IPS DF 6.9 (cell line): ENCODE data around the gene UBALD1.

Source experiments
- DNase-seq: peaks from one replicate; pipeline ENCODE4 v3.0.0-alpha.2; 2013; ENCODE audit warnings: low read depth, low spot score
- H3K27ac ChIP-seq: one replicate; pipeline ENCODE4 v1.5.1; 2013; ENCODE audit warnings: low read length, control low read depth
- H3K27me3 ChIP-seq: 2 replicates; pipeline ENCODE4 v1.6.1; 2013; ENCODE audit warnings: mild to moderate bottlenecking, low read length; ENCODE audit not compliant: control insufficient read depth, insufficient read depth
- H3K36me3 ChIP-seq: 2 replicates; pipeline ENCODE4 v1.6.1; 2013; ENCODE audit warnings: low read length; ENCODE audit not compliant: control insufficient read depth, insufficient read depth
- H3K4me1 ChIP-seq: 2 replicates; pipeline ENCODE4 v1.6.1; 2013; ENCODE audit warnings: low read length; ENCODE audit not compliant: control insufficient read depth, insufficient read depth
- H3K4me3 ChIP-seq: 2 replicates; pipeline ENCODE4 v1.5.1; 2013; ENCODE audit warnings: mild to moderate bottlenecking, low read length
- H3K9me3 ChIP-seq: 2 replicates; pipeline ENCODE4 v1.6.1; 2013; ENCODE audit warnings: low read length, inconsistent platforms; ENCODE audit not compliant: control insufficient read depth, insufficient read depth
- WGBS: extraction: QIAGEN DNeasy Blood & Tissue Kit; methylation state at CpG from one replicate; pipeline ENCODE4 v1.1.7; 2013; ENCODE audit warnings: mixed read lengths, missing lambda C conversion rate; ENCODE audit not compliant: insufficient read length, insufficient coverage; 5-methylcytosine and 5-hydroxymethylcytosine counted together

The UBALD1 gene

DNA sequence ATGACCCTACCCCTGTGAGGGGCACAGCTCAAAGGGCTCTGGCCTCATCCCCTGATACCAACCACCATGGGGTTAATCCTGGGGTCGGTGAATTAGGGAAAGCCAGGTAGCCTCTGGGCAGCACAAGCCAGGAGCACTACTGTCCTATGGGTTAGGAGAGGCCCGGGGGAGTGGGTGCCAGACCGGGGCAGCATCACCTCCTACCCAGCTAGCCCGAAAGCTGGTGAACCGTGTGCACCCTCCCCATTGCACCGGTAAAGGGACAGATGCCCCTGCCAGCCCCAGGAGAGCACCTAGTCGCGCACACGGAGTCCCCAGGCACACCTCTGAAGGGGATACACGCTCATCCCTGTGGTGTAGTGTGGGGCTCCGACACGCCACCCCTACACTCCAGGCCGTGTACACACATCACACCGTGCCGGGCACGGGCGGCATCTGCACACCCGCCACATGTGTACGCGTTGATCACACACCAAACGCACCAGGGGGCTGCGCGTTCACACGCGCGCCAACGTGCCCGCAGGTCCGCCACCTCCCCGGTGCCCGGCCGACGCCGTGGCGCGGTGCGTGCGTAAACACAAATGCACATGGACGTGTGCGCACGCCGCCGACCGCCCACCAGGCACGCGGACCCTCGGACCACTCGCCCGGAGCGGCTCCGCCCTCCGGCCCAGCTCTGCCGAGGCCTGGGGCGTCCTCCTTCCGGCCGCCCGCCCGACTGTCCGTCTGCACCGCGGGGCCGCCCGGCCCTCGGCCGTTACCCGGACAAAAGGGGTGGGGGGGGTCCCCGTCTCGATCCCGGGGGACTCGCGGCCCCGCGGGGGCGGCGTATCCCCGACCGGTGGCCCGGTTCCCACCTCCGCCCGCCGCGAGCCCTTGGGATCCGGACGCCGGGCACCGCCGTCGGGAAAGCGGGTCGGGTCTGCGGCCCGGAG is 785 bp downstream of the UBALD1 start:
- Histone ChIP-seq H3K27me3 (no peaks in the 10 kb centered on the region), H3K27ac (no peak overlapping the region), H3K4me1 (peaks cover 12% of the 10 kb centered on the region), H3K9me3 (no peaks in the 10 kb centered on the region), H3K4me3 (peak overlapping the region; percentile 84), H3K36me3 (peaks cover 3% of the 10 kb centered on the region; the same call in 1 of the 2 replicates)
- DNase-seq = no peak
- WGBS = no CpG with 5 or more reads among the region's 92 CpGs

DNA sequence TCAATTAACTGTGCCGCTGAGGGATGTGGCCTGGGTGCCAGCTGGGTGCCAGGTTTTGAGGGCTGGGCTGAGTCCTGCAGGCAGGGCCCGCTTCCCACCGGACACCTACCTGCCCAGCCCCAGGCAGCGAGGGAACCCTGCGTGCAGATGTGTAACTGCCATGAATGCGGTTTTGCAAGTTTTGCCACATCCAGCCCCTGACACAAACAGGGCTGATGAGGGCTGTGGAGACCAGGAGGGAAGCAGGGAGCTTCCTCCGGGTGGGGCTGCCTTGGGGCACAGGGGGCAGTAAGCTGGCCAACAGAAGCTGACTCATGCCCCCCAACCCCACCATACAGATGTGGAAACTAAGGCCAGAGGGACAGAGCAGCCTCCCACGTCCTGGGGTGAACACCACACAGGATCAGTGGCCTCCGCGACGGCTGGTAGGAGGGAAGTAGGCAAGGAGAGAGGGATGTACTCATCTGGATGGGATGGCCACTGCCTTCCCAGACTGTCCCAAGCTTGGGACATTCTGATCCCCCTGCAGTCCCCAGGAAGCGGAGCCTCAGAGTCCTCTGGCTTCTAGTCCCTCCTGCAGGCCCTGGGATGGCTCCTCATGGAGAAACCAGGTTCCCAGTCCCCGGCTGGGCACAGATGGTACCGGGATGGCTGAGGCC is 1.6 kb downstream of the UBALD1 start:
- Histone ChIP-seq H3K9me3 (no peaks in the 10 kb centered on the region), H3K4me3 (peak overlapping the region; percentile 84; the same call in 1 of the 2 replicates), H3K27me3 (no peaks in the 10 kb centered on the region), H3K36me3 (peaks cover 9% of the 10 kb centered on the region; the same call in 1 of the 2 replicates), H3K27ac (no peak overlapping the region), H3K4me1 (peaks cover 12% of the 10 kb centered on the region)
- no CpG with 5 or more reads among the region's 14 CpGs for WGBS
- no peak for DNase-seq

DNA sequence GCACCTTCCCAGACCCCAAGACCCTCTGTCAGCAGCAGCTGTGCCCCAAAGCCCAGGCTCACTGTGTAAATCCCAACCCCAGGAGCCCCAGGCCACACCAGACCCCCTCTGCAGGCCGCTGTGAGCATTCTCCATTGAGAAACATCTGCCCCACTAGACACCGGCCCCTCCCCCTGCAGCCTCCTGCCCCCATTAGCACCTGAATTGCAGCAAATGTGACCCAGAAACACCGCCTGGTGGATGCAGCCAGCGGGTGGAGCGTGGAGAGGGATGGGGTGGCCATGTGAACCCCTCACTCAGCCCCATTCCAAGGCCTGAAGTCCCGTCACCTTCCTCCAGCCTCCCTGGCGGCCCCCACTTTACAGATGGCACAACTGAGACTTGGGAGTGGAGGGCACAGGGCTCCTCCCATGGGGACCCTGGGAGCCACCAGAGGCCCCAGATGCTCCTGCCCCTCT is 2.2 kb downstream of the UBALD1 start:
- Histone ChIP-seq H3K9me3 (no peaks in the 10 kb centered on the region), H3K4me1 (peaks cover 12% of the 10 kb centered on the region), H3K36me3 (peaks cover 9% of the 10 kb centered on the region; the same call in 1 of the 2 replicates), H3K27me3 (no peaks in the 10 kb centered on the region), H3K4me3 (no peak overlapping the region), H3K27ac (no peak overlapping the region)
- no CpG with 5 or more reads among the region's 7 CpGs for WGBS
- DNase-seq = no peak

DNA sequence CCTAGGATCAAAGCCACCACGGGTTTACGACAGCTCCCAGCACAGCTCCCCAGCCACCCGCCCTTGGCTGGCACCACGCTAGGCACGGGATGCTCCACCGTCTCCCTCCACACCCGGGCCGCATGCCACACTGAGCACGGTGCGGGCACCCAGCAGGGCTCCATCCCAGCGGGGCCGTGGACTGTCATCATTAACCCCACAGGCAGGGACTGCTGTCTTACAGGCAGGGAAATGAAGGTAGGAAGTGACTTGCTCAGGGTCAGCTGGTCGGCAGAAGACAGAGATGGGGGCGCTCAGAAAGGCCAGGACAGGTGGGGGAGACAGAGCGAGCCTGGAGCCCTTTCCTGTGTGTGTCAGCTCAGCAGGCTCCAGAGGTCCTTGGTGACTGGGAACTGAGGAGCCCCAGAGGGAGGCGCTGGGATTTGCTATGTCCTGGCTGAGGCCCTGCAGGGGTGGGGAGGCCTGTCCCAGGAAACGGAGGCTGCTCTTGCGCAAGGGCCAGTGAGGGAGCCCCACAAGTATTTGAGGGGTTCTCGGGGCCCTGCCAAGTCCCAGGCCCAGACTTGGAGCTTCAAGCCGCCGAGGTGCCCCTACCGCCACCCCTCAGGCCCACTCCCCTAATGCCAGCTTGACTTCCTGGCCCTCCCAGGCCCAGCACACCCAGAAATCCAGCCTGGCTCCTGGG is 3.2 kb downstream of the UBALD1 start:
- H3K4me3 ChIP-seq = no peak overlapping the region
- no peaks in the 10 kb centered on the region for H3K9me3 ChIP-seq
- no peak overlapping the region for H3K27ac ChIP-seq
- no CpG with 5 or more reads among the region's 22 CpGs for WGBS
- H3K4me1 ChIP-seq = peaks cover 12% of the 10 kb centered on the region
- H3K27me3 ChIP-seq = no peaks in the 10 kb centered on the region
- DNase-seq = no peak
- H3K36me3 ChIP-seq = peaks cover 9% of the 10 kb centered on the region; the same call in 1 of the 2 replicates

DNA sequence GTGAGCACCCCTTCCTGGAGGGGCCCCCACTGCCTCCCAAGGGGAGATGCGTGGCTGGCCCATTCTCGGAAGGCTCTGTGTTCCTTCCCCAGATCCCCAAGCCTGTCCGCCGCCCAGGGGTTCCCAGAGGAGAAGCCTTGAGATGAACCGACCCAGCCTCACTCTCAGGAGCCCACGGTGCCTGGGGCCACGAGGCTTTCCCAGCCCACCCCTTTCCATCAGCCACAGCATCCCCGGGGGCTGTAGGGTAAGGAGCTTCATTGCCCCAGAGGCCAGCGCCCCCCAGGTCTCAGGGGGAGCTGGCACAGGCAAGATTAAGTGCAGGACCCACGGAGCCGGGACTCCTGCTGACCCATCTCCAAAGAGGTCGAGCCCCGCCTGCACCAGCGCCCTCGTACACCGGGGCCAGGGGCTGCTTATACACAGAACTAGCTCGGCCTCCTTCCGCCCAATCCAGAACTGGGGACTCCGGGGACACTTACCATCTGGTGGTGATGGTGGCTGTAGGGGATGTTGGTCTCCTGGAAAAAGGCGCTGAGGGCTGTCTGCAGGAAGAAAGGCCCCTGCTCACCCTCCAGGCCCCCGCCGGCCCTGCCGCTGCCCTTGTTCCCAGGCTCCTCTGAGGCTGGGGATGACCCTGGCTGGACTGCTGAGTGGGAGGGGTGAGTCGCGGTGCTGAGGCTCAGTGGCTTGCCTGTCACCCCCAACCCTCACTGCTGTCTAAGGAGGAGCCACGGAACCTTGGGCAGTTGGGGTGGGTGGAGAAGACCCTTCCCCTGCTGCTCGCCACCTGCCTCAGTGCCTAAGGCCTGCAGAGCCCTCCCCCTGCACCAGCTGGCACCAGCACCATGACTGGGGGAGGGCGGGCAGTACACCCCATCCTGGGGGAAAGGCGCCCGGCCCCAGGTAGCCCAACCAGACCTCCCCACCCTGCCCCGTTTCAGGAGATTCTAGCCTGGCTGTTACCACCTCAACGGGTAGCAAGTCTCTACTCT is 4.4 kb downstream of the UBALD1 start:
- Histone ChIP-seq H3K4me3 (no peak overlapping the region), H3K27ac (no peak overlapping the region), H3K9me3 (no peaks in the 10 kb centered on the region), H3K36me3 (peaks cover 9% of the 10 kb centered on the region; the same call in 1 of the 2 replicates), H3K4me1 (peaks cover 12% of the 10 kb centered on the region), H3K27me3 (no peaks in the 10 kb centered on the region)
- no CpG with 5 or more reads among the region's 32 CpGs for WGBS
- DNase-seq = no peak

DNA sequence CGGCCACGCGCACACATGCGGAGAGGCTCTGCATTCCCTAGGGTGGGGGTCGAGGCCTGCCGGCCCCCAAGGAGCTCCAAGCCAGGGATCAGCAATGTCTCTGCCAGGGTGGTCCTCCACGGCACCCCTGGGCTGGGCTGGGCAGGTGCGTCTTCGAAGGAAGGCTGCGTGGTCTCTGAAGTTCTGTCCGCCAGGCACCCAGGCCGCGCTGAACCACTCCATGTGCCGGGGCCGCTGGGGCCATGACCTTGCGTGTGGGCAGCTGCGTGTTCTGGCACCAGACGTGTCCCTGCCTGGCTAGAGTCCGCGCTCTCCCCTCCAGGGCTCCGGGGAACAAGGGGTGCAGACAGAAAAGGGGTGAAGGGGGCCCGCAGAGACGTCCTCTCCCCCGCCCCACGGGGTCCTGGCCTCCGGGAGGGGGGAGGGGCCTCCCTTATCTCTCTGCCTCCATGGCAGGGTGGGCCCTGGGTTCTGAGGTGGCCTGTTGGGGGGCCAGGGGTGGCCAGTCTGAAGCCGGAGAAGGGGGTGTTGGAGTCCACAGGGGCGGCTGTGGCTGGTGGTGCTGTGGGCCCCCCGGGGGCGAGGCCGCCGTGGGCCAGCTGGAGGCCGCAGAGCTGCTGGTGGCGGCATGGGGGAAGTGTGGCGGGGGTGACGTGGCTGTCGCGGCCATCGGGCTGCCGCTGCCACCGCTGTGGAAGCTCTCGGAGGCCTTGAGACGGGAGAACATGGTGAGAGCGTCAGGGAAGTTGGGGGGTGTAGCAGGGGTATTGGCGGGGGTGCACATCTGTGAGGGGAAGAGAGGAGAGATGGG is 5.3 kb downstream of the UBALD1 start:
- H3K4me3 ChIP-seq = no peak overlapping the region
- peaks cover 12% of the 10 kb centered on the region for H3K4me1 ChIP-seq
- H3K9me3 ChIP-seq = no peaks in the 10 kb centered on the region
- no peaks in the 10 kb centered on the region for H3K27me3 ChIP-seq
- DNase-seq = no peak
- no CpG with 5 or more reads among the region's 45 CpGs for WGBS
- no peak overlapping the region for H3K27ac ChIP-seq
- H3K36me3 ChIP-seq = peaks cover 9% of the 10 kb centered on the region; the same call in 1 of the 2 replicates

DNA sequence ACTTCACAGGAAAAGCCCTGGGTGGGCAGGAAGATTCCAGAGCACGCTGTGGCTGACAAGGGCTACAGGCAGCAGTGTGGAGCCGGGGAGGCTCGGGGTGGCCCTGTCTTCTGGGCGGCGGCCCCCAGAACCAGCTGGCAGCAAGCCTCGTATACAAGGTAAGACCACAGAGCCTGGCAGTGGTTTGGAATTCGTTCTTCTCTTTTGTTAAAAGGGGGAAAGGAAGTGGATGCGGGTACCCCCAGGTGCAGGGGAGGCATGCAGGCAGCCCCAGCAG is 6.0 kb downstream of the UBALD1 start:
- Histone ChIP-seq H3K27me3 (no peaks in the 10 kb centered on the region), H3K27ac (no peak overlapping the region), H3K4me1 (peaks cover 10% of the 10 kb centered on the region), H3K36me3 (peaks cover 9% of the 10 kb centered on the region; the same call in 1 of the 2 replicates), H3K9me3 (no peaks in the 10 kb centered on the region), H3K4me3 (no peak overlapping the region)
- no CpG with 5 or more reads among the region's 8 CpGs for WGBS
- DNase-seq = no peak

DNA sequence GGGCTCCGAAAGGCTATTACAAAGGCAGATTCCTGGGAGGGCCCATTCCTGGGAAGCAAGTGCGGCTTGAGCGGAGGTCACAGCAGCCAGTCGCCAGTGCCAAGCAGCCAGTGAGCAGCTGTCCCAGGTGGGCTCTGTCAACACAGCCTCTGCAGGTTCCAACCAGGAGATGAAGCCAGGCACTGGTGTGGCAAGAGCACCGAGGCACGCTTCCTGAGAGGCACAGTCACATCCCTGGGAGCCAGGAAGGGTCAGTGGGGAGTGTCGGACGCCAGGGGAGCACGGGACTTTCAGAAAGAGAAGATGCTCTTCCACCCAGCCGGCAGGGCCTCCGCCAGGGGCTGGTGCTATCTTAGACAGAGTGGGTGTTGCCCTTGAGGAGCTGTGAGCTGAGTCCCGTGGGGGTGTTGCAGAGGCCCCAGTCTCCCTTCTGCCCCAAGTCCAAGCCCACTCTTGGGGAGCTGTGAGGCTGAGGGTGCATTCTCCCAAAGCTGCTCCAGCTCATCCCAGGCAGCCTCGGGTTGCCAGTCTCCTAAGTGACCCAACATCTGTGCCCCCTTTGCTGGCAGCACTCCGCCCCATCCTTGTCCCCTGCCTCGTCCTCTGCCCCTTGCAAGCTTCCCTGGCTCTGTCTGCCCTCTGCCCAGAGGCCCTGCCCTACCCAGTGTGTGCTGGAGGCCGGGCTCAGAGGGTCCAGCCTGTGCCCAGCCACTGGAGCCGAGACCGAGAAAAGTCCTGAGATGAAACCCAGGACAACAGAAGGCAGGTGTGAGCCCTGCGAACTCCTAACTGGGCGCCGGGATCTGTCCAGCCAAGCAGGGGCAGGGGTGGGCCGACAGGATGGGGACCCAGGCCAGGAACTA is 6.6 kb downstream of the UBALD1 start:
- Histone ChIP-seq H3K4me3 (no peak overlapping the region), H3K4me1 (peaks cover 6% of the 10 kb centered on the region), H3K9me3 (no peaks in the 10 kb centered on the region), H3K27me3 (no peaks in the 10 kb centered on the region), H3K27ac (no peak overlapping the region), H3K36me3 (peaks cover 9% of the 10 kb centered on the region; the same call in 1 of the 2 replicates)
- WGBS = no CpG with 5 or more reads among the region's 22 CpGs
- DNase-seq = no peak
